Measurements from ENCODE around the gene TRPM5. TPM values are rescaled to one million over a fixed set of nuclear protein-coding genes. Genes with fewer than 3 reads are reported as not detected.

Gene TRPM5
- total and polyA plus RNA-seq, 4 donors: 0.05 TPM; not detected in 3

DNA sequence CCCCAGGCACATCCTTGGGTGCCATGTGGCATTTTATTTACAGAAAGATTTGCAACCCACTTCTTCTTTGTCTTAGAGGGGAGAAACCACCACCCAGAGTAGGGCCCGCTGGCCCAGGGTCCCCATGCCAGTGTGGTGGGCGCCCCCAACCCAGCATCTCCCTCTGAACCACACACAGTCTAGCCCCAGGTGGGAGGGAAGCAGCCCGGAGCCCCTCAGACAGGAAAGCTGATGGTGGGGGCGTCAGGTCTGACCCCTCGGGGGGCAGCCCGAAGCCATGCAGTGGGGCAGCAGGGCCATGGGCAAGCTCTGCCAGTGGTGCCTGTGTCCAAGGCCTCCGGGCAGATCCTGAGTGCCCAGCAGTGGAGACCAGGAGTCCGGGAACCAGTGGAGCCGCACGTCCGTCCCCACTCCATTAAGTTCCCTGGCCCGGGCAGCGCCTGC is 11.7 kb downstream of the TRPM5 start:
- TF ChIP-seq YY1 (IDR thresholded peaks at IDR 0.05): no peak
- no peak for TF ChIP-seq EGR1 (IDR thresholded peaks at IDR 0.05; ENCODE audit: low read depth in 2 of 2)
- TF ChIP-seq, protein P1, sequence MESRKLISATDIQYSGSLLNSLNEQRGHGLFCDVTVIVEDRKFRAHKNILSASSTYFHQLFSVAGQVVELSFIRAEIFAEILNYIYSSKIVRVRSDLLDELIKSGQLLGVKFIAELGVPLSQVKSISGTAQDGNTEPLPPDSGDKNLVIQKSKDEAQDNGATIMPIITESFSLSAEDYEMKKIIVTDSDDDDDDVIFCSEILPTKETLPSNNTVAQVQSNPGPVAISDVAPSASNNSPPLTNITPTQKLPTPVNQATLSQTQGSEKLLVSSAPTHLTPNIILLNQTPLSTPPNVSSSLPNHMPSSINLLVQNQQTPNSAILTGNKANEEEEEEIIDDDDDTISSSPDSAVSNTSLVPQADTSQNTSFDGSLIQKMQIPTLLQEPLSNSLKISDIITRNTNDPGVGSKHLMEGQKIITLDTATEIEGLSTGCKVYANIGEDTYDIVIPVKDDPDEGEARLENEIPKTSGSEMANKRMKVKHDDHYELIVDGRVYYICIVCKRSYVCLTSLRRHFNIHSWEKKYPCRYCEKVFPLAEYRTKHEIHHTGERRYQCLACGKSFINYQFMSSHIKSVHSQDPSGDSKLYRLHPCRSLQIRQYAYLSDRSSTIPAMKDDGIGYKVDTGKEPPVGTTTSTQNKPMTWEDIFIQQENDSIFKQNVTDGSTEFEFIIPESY (IDR thresholded peaks at IDR 0.05): no peak
- TF ChIP-seq, protein P2, sequence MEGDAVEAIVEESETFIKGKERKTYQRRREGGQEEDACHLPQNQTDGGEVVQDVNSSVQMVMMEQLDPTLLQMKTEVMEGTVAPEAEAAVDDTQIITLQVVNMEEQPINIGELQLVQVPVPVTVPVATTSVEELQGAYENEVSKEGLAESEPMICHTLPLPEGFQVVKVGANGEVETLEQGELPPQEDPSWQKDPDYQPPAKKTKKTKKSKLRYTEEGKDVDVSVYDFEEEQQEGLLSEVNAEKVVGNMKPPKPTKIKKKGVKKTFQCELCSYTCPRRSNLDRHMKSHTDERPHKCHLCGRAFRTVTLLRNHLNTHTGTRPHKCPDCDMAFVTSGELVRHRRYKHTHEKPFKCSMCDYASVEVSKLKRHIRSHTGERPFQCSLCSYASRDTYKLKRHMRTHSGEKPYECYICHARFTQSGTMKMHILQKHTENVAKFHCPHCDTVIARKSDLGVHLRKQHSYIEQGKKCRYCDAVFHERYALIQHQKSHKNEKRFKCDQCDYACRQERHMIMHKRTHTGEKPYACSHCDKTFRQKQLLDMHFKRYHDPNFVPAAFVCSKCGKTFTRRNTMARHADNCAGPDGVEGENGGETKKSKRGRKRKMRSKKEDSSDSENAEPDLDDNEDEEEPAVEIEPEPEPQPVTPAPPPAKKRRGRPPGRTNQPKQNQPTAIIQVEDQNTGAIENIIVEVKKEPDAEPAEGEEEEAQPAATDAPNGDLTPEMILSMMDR (IDR thresholded peaks at IDR 0.05; ENCODE audit: low read depth, low read length, missing input control): no peak
- TF ChIP-seq JUND (IDR thresholded peaks at IDR 0.05): no peak
- no peak for TF ChIP-seq FOXA1 (IDR thresholded peaks at IDR 0.05)
- TF ChIP-seq SP1 (IDR thresholded peaks at IDR 0.05): no peak
- no peak for TF ChIP-seq NR2F2 (IDR thresholded peaks at IDR 0.05)
- no peak for TF ChIP-seq GABPA (IDR thresholded peaks at IDR 0.05 in 1 of 2, conservative IDR thresholded peaks at IDR 0.05 in 1 of 2)
- no peak for TF ChIP-seq RAD21 (IDR thresholded peaks at IDR 0.05)
- TF ChIP-seq, protein P3, sequence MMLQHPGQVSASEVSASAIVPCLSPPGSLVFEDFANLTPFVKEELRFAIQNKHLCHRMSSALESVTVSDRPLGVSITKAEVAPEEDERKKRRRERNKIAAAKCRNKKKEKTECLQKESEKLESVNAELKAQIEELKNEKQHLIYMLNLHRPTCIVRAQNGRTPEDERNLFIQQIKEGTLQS (IDR thresholded peaks at IDR 0.05): no peak
- TF ChIP-seq TAF1 (conservative IDR thresholded peaks at IDR 0.05): no peak
- TF ChIP-seq, protein P4, sequence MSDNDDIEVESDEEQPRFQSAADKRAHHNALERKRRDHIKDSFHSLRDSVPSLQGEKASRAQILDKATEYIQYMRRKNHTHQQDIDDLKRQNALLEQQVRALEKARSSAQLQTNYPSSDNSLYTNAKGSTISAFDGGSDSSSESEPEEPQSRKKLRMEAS (IDR thresholded peaks at IDR 0.05): no peak
- TF ChIP-seq, protein P5, sequence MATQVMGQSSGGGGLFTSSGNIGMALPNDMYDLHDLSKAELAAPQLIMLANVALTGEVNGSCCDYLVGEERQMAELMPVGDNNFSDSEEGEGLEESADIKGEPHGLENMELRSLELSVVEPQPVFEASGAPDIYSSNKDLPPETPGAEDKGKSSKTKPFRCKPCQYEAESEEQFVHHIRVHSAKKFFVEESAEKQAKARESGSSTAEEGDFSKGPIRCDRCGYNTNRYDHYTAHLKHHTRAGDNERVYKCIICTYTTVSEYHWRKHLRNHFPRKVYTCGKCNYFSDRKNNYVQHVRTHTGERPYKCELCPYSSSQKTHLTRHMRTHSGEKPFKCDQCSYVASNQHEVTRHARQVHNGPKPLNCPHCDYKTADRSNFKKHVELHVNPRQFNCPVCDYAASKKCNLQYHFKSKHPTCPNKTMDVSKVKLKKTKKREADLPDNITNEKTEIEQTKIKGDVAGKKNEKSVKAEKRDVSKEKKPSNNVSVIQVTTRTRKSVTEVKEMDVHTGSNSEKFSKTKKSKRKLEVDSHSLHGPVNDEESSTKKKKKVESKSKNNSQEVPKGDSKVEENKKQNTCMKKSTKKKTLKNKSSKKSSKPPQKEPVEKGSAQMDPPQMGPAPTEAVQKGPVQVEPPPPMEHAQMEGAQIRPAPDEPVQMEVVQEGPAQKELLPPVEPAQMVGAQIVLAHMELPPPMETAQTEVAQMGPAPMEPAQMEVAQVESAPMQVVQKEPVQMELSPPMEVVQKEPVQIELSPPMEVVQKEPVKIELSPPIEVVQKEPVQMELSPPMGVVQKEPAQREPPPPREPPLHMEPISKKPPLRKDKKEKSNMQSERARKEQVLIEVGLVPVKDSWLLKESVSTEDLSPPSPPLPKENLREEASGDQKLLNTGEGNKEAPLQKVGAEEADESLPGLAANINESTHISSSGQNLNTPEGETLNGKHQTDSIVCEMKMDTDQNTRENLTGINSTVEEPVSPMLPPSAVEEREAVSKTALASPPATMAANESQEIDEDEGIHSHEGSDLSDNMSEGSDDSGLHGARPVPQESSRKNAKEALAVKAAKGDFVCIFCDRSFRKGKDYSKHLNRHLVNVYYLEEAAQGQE (IDR thresholded peaks at IDR 0.05): no peak
- TF ChIP-seq HNF4G (IDR thresholded peaks at IDR 0.05): no peak
- no peak for TF ChIP-seq FOXA2 (IDR thresholded peaks at IDR 0.05)
- TF ChIP-seq HNF4A (conservative IDR thresholded peaks at IDR 0.05): no peak
- H3K4me3 ChIP-seq (ENCODE audit: low read depth in 1 of 3, low read length in 3 of 3): no peak overlapping the region
- H3K9me3 ChIP-seq (ENCODE audit: control insufficient read depth in 4 of 4, low read length in 3 of 4): no peaks in the 10 kb centered on the region
- H3K4me1 ChIP-seq (ENCODE audit: control insufficient read depth in 4 of 4, insufficient read depth in 4 of 4, low read length in 3 of 4): no peaks in the 10 kb centered on the region
- no peak for DNase-seq (ENCODE audit: low spot score)
- no peaks in the 10 kb centered on the region for H3K27me3 ChIP-seq (ENCODE audit: control insufficient read depth in 4 of 4, insufficient read depth in 4 of 4, low read length in 3 of 4)
- no peak overlapping the region for H3K27ac ChIP-seq (ENCODE audit: low read depth in 1 of 2, low read length in 2 of 2)
- WGBS: 92% methylated on average over 13 of the region's 13 CpGs
- no peaks in the 10 kb centered on the region for H3K36me3 ChIP-seq (ENCODE audit: control insufficient read depth in 4 of 4, insufficient read depth in 3 of 4, low read depth in 1 of 4, low read length in 3 of 4)
- H3K9ac ChIP-seq (ENCODE audit: low read depth in 1 of 2, low read length in 2 of 2): no peak overlapping the region

Measured in liver (tissue), 9 donors.